RWPE2 (cell line): ENCODE data around the gene ENO3.
A peak's percentile ranks its signal among the peaks of the same experiment; 100 is the strongest.

Source experiments
- ATAC-seq: fragments of 200-7000 bp; cut with Tn5 transposase; 3 replicates; pipeline ENCODE4 v1.9.1; 2021; ENCODE audit warnings: low read depth
- DNase-seq: peaks from one replicate; pipeline ENCODE4 v3.0.0-alpha.2; 2020; ENCODE audit warnings: low spot score
- H3K27ac ChIP-seq: fragments of 450-650 bp; 2 replicates; pipeline ENCODE4 v1.5.1; 2017; ENCODE audit warnings: mild to moderate bottlenecking; ENCODE audit not compliant: poor library complexity, severe bottlenecking
- H3K27me3 ChIP-seq: fragments of 250-450 bp; sonication (Bioruptor Pico); 2 replicates; pipeline ENCODE4 v1.5.1; 2021; ENCODE audit warnings: mild to moderate bottlenecking, moderate library complexity; ENCODE audit not compliant: insufficient read depth, poor library complexity, severe bottlenecking
- H3K36me3 ChIP-seq: fragments of 250-450 bp; sonication (Bioruptor Pico); 2 replicates; pipeline ENCODE4 v1.5.1; 2020; ENCODE audit warnings: low read depth, mild to moderate bottlenecking, moderate library complexity
- H3K4me1 ChIP-seq: fragments of 250-450 bp; sonication (Bioruptor Pico); 2 replicates; pipeline ENCODE4 v1.5.1; 2021; ENCODE audit warnings: mild to moderate bottlenecking, moderate library complexity; ENCODE audit not compliant: insufficient read depth, poor library complexity, severe bottlenecking
- H3K4me3 ChIP-seq: fragments of 250-450 bp; sonication (Bioruptor Pico); 2 replicates; pipeline ENCODE4 v1.5.1; 2021; ENCODE audit warnings: mild to moderate bottlenecking, moderate library complexity; ENCODE audit not compliant: severe bottlenecking
- H3K9me3 ChIP-seq: fragments of 250-450 bp; sonication (Bioruptor Pico); 2 replicates; pipeline ENCODE4 v1.5.1; 2021; ENCODE audit warnings: mild to moderate bottlenecking, moderate library complexity; ENCODE audit not compliant: severe bottlenecking
- TF ChIP-seq, protein P1 (sequence below): fragments of 450-650 bp; IDR thresholded peaks from one replicate; pipeline ENCODE4 v1.5.1; 2017; ENCODE audit warnings: mild to moderate bottlenecking, moderate library complexity; ENCODE audit not compliant: poor library complexity, severe bottlenecking

ENO3 gene

DNA sequence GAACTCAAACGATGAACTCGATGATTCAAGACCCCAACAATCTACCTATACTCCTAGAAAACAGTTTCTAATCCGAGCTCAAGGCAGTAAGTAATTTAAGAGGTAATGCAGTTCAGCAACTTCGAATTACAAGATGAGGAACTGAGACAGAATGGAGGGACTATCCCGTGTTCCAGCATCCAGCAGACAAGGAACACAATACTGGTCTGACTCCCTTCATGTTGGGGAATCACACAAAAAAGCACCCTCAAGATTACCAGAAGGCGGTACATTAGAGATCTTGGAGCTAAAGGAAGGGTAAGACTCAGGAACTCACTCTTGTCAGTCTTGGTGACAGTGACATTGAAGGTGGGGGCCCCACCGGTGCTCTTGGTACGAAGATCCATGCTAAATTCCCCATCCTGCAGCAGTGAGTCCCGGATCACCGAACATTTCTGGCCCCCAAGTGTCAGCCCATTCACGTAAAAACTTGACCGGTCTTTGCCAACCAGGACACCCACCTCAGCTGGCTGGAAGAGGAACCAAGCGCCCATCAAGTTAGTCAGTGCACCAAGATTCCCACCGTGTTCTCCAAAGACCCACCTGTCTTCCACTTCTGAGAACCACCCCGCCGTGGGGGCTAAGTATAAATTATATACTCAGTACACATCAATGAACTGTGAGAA lies 4.5 kb upstream of the ENO3 start:
- no peaks in the 10 kb centered on the region for H3K27me3 ChIP-seq
- ATAC-seq (no peak), DNase-seq (no peak)
- peak overlapping the region; percentile 88 for H3K4me3 ChIP-seq
- H3K4me1 ChIP-seq = peaks cover 26% of the 10 kb centered on the region
- no peaks in the 10 kb centered on the region for H3K9me3 ChIP-seq
- H3K36me3 ChIP-seq = peaks cover 55% of the 10 kb centered on the region
- TF ChIP-seq, protein P1, sequence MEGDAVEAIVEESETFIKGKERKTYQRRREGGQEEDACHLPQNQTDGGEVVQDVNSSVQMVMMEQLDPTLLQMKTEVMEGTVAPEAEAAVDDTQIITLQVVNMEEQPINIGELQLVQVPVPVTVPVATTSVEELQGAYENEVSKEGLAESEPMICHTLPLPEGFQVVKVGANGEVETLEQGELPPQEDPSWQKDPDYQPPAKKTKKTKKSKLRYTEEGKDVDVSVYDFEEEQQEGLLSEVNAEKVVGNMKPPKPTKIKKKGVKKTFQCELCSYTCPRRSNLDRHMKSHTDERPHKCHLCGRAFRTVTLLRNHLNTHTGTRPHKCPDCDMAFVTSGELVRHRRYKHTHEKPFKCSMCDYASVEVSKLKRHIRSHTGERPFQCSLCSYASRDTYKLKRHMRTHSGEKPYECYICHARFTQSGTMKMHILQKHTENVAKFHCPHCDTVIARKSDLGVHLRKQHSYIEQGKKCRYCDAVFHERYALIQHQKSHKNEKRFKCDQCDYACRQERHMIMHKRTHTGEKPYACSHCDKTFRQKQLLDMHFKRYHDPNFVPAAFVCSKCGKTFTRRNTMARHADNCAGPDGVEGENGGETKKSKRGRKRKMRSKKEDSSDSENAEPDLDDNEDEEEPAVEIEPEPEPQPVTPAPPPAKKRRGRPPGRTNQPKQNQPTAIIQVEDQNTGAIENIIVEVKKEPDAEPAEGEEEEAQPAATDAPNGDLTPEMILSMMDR = no peak
- peak overlapping the region; percentile 99 for H3K27ac ChIP-seq

DNA sequence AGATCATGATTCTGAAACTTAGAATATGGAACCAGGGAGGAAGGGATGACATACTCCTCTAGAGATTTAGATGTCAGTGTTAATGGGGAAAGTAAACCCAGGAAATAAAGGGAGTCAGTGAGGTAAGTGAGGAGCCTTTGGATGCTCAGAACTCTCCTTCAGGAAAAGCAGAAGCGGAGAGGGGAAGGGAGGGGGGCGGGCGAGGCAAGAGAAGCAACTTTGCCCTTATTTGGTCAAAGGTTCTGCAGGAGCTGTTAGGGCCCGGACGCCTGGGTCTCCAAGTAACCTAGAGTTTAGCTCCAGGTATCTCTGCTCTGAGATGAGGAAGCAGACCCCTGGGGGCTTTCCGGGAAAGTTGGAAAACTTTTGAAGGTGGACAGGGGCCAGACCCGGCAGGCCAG lies 3.9 kb upstream of the ENO3 start:
- Histone ChIP-seq H3K27me3 (no peaks in the 10 kb centered on the region), H3K27ac (peak overlapping the region; percentile 99), H3K4me1 (peaks cover 26% of the 10 kb centered on the region), H3K4me3 (peak overlapping the region; percentile 88), H3K36me3 (peaks cover 49% of the 10 kb centered on the region), H3K9me3 (no peaks in the 10 kb centered on the region)
- TF ChIP-seq, protein P1 = no peak
- ATAC-seq (no peak), DNase-seq (no peak)

DNA sequence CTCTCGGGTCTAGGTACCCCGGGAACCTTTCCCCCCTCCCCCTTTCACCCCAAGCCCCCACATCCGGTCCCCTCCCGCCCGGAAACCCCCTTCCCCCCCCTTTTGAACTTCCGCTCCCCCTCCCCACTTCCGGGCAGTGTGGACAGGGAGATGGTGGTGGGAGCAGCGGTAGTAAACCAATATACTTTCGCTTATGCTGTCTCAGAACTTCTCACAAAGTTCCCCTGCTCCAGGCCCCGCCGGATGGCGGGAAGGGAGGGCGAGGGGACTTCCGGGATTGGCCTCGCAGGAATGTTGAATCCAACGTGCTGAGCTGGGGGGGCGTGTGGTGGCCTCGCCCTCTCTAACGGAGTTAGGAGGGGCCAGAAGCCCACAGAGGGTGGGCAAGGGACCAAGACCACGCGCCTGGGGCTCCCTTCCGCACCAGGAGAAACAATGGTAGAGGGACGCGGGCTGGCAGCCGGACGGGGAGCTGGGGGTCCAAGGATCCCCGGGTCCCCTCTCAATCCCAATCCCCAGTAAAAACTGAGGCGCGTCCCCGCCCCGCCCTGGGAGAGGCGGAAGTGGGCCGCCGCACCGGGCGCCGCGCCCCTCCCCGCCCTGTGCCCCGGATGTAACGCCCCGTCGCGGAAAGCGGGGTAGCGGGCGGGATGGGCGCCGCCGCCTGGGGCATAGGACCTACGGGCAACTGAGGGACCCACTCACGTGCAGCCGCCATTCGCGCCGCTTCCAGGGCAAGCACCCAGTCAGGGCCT lies 3.3 kb upstream of the ENO3 start:
- DNase-seq = no peak

DNA sequence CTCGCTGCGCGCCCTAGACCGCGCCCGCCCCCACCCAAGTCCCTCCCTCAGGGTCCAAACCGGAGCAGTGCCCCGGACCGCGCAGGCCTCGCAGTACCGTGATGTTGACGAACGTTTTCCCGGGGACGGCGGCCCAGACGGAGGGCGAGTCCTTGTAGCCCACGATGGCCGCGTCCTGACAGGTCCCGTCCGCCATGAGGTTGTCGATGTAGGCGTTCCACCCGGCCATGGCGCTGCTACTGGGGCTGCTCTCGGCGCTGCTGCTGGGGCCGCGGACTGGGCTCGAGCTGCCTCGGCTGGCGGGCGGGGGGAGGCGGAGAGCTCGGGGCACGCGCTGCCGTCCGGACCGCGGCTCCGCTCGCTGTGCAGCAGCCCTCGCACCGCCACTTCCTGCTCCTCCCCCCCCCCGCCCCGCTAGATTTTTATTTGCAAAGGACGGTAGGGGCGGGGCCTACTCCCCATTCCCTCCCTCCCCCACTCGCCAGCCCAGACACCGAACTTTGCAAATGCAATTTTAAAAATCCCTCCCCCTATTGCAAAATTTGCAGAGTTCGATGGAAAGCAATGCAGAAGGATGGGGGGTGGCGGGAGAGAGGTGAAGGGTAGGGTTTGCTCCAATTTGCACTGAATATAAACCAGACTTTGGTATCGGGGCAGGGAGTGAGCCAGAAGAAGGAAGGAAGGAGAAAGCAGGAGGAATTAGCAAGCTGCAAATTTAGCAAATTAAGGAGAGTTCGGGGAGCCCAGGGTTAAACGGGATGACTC lies 2.6 kb upstream of the ENO3 start, which contains the start of gene PFN1:
PFN1 (minus strand) TSS at position 365 of the 765 bp plus-strand sequence; CDS start at position 229, 136 bp downstream.
- no peaks in the 10 kb centered on the region for H3K27me3 ChIP-seq
- ATAC-seq (peak; percentile 11), DNase-seq (peak; percentile 89)
- H3K4me1 ChIP-seq = peaks cover 26% of the 10 kb centered on the region
- peak within 1 kb of the TSS; percentile 88 for H3K4me3 ChIP-seq
- H3K27ac ChIP-seq = peak within 1 kb of the TSS; percentile 99
- TF ChIP-seq, protein P1 = no peak
- H3K36me3 ChIP-seq = peaks cover 43% of the 10 kb centered on the region
- no peaks in the 10 kb centered on the region for H3K9me3 ChIP-seq

More for the DNA sequence above, 3.3 kb upstream of the ENO3 start:
- H3K36me3 ChIP-seq = peaks cover 49% of the 10 kb centered on the region
- H3K27me3 ChIP-seq = no peaks in the 10 kb centered on the region
- TF ChIP-seq, protein P1 = no peak
- peak; percentile 0; the same call in 1 of the 3 replicates for ATAC-seq
- peak overlapping the region; percentile 88 for H3K4me3 ChIP-seq
- H3K9me3 ChIP-seq = no peaks in the 10 kb centered on the region
- peak overlapping the region; percentile 99 for H3K27ac ChIP-seq
- H3K4me1 ChIP-seq = peaks cover 26% of the 10 kb centered on the region
